OCI-LY7 (cell line): Measurements from ENCODE around the gene ART1. TPM values are rescaled to one million over a fixed set of nuclear protein-coding genes. Genes with fewer than 3 reads are reported as not detected.

Experiments
- BruUV-seq: library from RNA; stranded (reverse); fragments of 400-500 nt; replicated peaks from 2 replicates; lab custom pipeline; 2021; lab: Mats Ljungman, UMichigan
- CTCF ChIA-PET: fragments of 300-600 bp; sonication (Branson Sonifier 250); formaldehyde crosslinking; loops from one replicate; lab custom pipeline; 2022; ENCODE audit warnings: antibody characterized with exemption; ENCODE audit not compliant: unreplicated experiment; lab: Charles Lee
- POLR2A ChIA-PET: fragments of 300-600 bp; sonication (Branson Sonifier 250); formaldehyde crosslinking; loops from one replicate; lab custom pipeline; 2022; ENCODE audit warnings: antibody characterized with exemption; lab: Charles Lee
- DNase-seq: peaks from one replicate; pipeline ENCODE4 v3.0.0-alpha.2; 2015; ENCODE audit warnings: low spot score
- H2AFZ ChIP-seq: fragments of 200-600 bp; sonication (generic), shearing (Covaris generic); 2 replicates; pipeline ENCODE4 v1.6.1; 2014; ENCODE audit warnings: mild to moderate bottlenecking, antibody characterized with exemption, low read length, moderate library complexity
- H3K27ac ChIP-seq: fragments of 200-600 bp; sonication (generic); 2 replicates; pipeline ENCODE4 v1.5.1; 2014; ENCODE audit warnings: mixed run types, low read depth, mild to moderate bottlenecking, moderate library complexity, low read length, inconsistent platforms; ENCODE audit not compliant: poor library complexity, severe bottlenecking
- H3K36me3 ChIP-seq: fragments of 200-600 bp; sonication (generic); 2 replicates; pipeline ENCODE4 v1.6.1; 2014; ENCODE audit warnings: mild to moderate bottlenecking, antibody characterized with exemption, low read length, moderate library complexity, mixed read lengths; ENCODE audit not compliant: insufficient read depth
- H3K4me1 ChIP-seq: fragments of 200-600 bp; sonication (generic); 2 replicates; pipeline ENCODE4 v1.5.1; 2014; ENCODE audit warnings: mild to moderate bottlenecking, low read length; ENCODE audit not compliant: insufficient read depth, poor library complexity, severe bottlenecking
- H3K4me2 ChIP-seq: fragments of 200-600 bp; sonication (generic); 2 replicates; pipeline ENCODE4 v1.6.1; 2014; ENCODE audit warnings: mild to moderate bottlenecking, low read length
- H3K4me3 ChIP-seq: fragments of 200-600 bp; sonication (generic); 2 replicates; pipeline ENCODE4 v1.5.1; 2014; ENCODE audit warnings: mild to moderate bottlenecking, low read depth, low read length; ENCODE audit not compliant: poor library complexity, severe bottlenecking
- H3K79me2 ChIP-seq: fragments of 200-600 bp; sonication (generic); 2 replicates; pipeline ENCODE4 v1.6.1; 2016; ENCODE audit warnings: low read depth, mild to moderate bottlenecking, low read length, moderate library complexity, mixed read lengths; ENCODE audit not compliant: insufficient read depth
- H3K9me2 ChIP-seq: fragments of 200-600 bp; sonication (generic); 2 replicates; pipeline ENCODE4 v1.6.1; 2016; ENCODE audit warnings: mild to moderate bottlenecking, low read length, mixed read lengths; ENCODE audit not compliant: insufficient read depth
- H3K9me3 ChIP-seq: fragments of 200-600 bp; sonication (generic); 2 replicates; pipeline ENCODE4 v1.6.1; 2014; ENCODE audit warnings: mild to moderate bottlenecking, mixed run types, low read length, mixed read lengths
- H4K20me1 ChIP-seq: fragments of 200-600 bp; sonication (generic); 2 replicates; pipeline ENCODE4 v1.6.1; 2014; ENCODE audit warnings: mild to moderate bottlenecking, antibody characterized with exemption, low read length, moderate library complexity, mixed read lengths; ENCODE audit not compliant: insufficient read depth
- EZH2phosphoT487 ChIP-seq: fragments of 200-600 bp; sonication (generic); IDR thresholded peaks from 2 replicates; pipeline ENCODE4 v1.6.1; 2018; ENCODE audit warnings: low read depth, borderline replicate concordance, mild to moderate bottlenecking, mixed run types, antibody characterized with exemption, low read length, moderate library complexity, mixed read lengths
- intact Hi-C: fragments of 100-400 bp; cut with micrococcal nuclease; formaldehyde crosslinking; loops from one replicate; pipeline ENCODE4 v1.10.0; 2022; ENCODE audit not compliant: unreplicated experiment
- total RNA-seq, 2 experiments: library from RNA; depleted of rRNA in 1 of 2; stranded (reverse); fragments of >200 nt in 1 of 2; shearing (Covaris generic) in 1 of 2; gene quantifications; 2 replicates each; pipeline ENCODE4 v1.2.3, GENCODE V29; 2014 to 2022
- TF ChIP-seq, protein P1 (sequence below): fragments of 200-600 bp; sonication (generic); conservative IDR thresholded peaks from 2 replicates; pipeline ENCODE4 v1.5.1; 2014; ENCODE audit warnings: mild to moderate bottlenecking, antibody characterized with exemption, low read length, moderate library complexity, mixed read lengths

Gene ART1
- total RNA-seq, 2 experiments from 2014 or later: not detected

DNA sequence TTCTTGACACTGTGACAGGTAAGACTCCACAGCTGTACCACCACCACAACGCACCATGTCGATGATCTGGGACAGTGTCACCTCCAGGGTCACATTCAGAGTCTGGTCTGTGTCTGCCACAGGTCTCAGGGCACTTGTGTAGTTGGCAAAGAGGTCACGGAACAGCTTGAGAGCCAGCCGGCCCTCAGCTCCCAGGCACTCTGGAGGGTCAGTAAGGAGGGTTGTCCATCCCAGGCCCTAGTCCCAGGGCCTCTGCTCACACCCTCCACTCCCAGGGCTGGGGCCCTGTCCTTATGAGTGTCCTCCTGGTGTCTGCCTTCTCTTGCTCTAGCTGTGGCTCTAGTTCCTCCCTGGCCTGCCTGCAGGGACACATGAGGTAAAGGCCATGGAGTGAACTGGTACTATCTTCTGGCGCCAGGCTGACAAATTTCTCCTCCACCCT, 24.8 kb downstream of the ART1 start:
- H3K4me2 ChIP-seq: no peak overlapping the region
- CTCF ChIA-PET: no interaction called here

DNA sequence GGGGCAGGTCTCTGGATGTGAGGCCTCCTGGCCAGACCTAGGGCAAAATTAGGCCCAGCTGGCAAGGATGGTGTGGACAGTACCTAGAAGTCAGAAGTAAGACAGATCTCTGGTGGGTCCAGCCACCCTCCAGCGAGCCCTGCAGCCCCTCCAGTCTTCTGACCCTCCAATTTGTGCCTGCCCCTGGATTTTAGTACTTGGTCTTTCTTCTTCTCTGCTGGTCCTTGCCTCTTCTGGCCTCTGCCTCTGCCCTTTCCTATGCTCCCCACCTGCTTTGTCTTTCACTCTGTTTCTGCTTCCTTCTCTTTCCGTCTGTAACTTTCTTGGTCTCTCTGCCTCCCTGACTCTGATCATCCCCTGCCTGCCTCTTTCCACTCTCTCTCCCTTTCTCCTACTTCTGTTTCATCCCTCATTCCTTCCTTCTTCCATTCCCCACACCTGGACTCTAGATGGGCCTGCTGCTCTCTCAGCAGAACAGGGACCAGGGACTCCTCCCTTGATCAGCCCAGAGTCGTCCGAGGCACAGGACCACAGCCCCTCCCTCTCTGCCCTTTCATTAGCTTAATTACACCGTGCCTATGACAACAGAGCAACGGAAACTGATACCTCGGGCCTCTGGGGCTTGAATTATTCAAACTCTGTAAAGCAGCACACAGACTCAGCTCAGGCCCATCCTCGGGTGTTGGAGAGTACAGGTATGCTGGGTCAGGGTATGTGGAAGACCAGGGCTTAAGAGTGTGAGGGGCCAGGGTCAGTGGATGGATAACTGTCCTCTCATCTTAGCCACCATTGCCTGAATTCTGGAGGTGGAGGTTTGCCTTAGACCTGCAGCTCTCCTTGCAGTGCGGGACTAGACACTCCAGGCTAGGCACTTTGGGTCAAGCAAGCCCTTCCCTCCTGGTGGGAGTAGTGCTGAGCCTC, 26.7 kb downstream of the ART1 start, which contains the start of gene CHRNA10:
Gene CHRNA10, minus strand, starts transcription at position 51 of the 921 bp plus-strand sequence. CDS start 72 bp downstream, outside the sequence.
- CTCF ChIA-PET: no interaction called here
- Histone ChIP-seq H3K4me3 (no peak within 1 kb of the TSS), H3K79me2 (no peaks in the 10 kb centered on the region), H3K9me3 (no peaks in the 10 kb centered on the region), H2AFZ (no peak within 1 kb of the TSS), H3K4me2 (no peak within 1 kb of the TSS), H4K20me1 (no peaks in the 10 kb centered on the region), H3K27ac (no peak within 1 kb of the TSS), H3K9me2 (no peaks in the 10 kb centered on the region), H3K36me3 (peaks cover 69% of the 10 kb centered on the region), H3K4me1 (no peaks in the 10 kb centered on the region)
- POLR2A ChIA-PET: no interaction called here
- BruUV-seq: no TSS peak
- DNase-seq: no peak
- intact Hi-C loops: no loop called here
- no peak for TF ChIP-seq EZH2phosphoT487

More for the DNA sequence above, 24.8 kb downstream of the ART1 start:
- Histone ChIP-seq H3K9me3 (no peaks in the 10 kb centered on the region), H3K9me2 (no peaks in the 10 kb centered on the region), H2AFZ (no peak overlapping the region), H3K79me2 (no peaks in the 10 kb centered on the region), H3K27ac (no peak overlapping the region), H3K4me1 (no peaks in the 10 kb centered on the region), H3K36me3 (peaks cover 62% of the 10 kb centered on the region), H4K20me1 (no peaks in the 10 kb centered on the region), H3K4me3 (no peak overlapping the region)
- DNase-seq: no peak
- intact Hi-C loops: no loop called here
- POLR2A ChIA-PET: no interaction called here
- no TSS peak for BruUV-seq
- TF ChIP-seq EZH2phosphoT487: no peak
- TF ChIP-seq, protein P1, sequence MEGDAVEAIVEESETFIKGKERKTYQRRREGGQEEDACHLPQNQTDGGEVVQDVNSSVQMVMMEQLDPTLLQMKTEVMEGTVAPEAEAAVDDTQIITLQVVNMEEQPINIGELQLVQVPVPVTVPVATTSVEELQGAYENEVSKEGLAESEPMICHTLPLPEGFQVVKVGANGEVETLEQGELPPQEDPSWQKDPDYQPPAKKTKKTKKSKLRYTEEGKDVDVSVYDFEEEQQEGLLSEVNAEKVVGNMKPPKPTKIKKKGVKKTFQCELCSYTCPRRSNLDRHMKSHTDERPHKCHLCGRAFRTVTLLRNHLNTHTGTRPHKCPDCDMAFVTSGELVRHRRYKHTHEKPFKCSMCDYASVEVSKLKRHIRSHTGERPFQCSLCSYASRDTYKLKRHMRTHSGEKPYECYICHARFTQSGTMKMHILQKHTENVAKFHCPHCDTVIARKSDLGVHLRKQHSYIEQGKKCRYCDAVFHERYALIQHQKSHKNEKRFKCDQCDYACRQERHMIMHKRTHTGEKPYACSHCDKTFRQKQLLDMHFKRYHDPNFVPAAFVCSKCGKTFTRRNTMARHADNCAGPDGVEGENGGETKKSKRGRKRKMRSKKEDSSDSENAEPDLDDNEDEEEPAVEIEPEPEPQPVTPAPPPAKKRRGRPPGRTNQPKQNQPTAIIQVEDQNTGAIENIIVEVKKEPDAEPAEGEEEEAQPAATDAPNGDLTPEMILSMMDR: no peak

DNA sequence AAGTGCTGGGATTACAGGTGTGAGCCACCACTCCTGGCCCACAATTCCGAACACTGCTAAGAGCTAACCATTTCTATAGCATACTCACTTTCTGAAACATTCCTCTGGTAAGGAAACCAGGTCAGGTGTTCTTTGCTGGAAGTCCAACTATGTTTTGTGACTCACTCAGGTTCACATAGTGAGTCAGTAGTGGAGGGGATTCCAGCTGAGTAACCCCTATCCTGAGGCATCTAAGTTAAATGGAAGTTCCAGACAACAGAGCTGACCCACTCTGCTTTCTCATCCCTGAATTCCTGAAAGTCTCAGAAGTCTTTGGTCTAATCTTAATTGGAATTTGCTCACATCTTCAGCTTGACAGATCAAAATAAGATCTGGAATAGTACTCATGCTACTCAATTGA, 29.3 kb downstream of the ART1 start:
- H4K20me1 ChIP-seq: no peaks in the 10 kb centered on the region
- no peaks in the 10 kb centered on the region for H3K4me1 ChIP-seq
- DNase-seq: no peak
- H3K79me2 ChIP-seq: no peaks in the 10 kb centered on the region
- H3K36me3 ChIP-seq: peaks cover 92% of the 10 kb centered on the region
- no TSS peak for BruUV-seq
- intact Hi-C loops: no loop called here
- CTCF ChIA-PET: interaction anchor here (0.6 kb wide), 1 partner anchor 7 kb away, joined by 4 read pairs; no protein-coding TSS in a partner anchor
- POLR2A ChIA-PET: interaction anchor here (0.6 to 1.1 kb wide), 3 partner anchors 9 to 145 kb away, joined by 3 to 5 read pairs (median 3); no protein-coding TSS in a partner anchor
- no peak for TF ChIP-seq EZH2phosphoT487
- TF ChIP-seq, protein P1: no peak
- H3K9me2 ChIP-seq: no peaks in the 10 kb centered on the region
- H3K27ac ChIP-seq: no peak overlapping the region
- no peaks in the 10 kb centered on the region for H3K9me3 ChIP-seq
- H3K4me2 ChIP-seq: no peak overlapping the region
- H2AFZ ChIP-seq: no peak overlapping the region
- H3K4me3 ChIP-seq: no peak overlapping the region
